Stimulated activated CD4-positive, alpha-beta T cell treated with anti-CD3 and anti-CD28 coated beads, TNF-alpha, amount 100 ng/mL, for 48 hours (primary cell): ENCODE measurements around the gene SHBG.
A peak's percentile ranks its signal among the peaks of the same experiment; 100 is the strongest.

Source experiments
- DNase-seq, 3 donors: peaks; one replicate each; pipeline ENCODE4 v3.0.0-alpha.2; 2020; ENCODE audit warnings: low read depth in 3 of 3

The SHBG gene

DNA sequence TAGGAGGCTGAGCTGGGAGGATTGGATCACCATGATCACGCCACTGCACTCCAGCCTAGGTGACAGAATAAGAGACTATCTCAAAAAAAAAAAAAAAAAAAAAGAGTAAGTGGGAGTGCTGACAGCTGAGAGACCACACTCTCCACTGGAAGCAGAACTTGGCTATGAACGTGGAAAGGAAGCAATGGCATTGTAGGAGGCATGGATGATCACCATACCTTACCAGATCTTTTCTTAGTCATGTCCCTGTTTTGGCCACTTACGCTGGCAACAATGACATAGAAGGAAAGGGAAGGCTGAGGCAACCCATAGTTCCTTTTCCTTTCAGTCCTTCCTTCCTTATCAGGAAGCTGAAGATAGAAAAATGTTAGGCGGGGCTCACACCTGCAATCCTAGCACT, 17.1 kb downstream of the SHBG start:
- DNase-seq = no peak

DNA sequence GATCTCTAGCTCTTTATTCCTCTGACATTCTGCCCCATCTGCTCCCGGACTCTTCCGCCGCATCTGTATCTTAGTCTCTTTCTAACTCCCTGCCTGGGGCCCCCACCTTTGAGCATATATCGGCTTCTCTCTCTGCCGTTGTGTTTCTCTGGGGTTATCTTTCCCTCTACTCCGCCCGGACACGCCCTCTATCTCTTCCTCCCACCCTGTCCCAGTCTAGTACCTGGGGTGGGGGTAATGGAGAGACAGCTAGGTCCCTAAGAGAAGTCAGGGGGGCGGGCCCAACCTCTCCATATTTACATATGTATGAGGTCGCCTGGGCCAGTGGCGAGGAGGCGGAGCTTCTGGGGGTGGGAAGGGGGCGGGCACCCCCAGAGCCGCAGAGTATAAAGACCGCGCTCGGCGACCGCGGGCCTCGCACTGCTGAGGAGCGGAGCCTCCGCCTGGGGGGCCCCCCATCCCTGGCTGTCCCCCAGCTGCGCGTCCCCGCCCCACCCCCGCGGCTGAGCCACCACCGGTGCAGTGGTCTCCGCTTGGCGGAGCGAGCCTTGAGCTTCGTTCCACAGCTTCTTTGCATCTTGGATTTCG, 20.7 kb downstream of the SHBG start, which contains the start of gene ATP1B2:
Gene ATP1B2 (plus strand): TSS at position 418 of the 588 bp plus-strand sequence. CDS start 593 bp downstream, outside the sequence.
- peak; percentile 37 to 69 (median 41) for DNase-seq

DNA sequence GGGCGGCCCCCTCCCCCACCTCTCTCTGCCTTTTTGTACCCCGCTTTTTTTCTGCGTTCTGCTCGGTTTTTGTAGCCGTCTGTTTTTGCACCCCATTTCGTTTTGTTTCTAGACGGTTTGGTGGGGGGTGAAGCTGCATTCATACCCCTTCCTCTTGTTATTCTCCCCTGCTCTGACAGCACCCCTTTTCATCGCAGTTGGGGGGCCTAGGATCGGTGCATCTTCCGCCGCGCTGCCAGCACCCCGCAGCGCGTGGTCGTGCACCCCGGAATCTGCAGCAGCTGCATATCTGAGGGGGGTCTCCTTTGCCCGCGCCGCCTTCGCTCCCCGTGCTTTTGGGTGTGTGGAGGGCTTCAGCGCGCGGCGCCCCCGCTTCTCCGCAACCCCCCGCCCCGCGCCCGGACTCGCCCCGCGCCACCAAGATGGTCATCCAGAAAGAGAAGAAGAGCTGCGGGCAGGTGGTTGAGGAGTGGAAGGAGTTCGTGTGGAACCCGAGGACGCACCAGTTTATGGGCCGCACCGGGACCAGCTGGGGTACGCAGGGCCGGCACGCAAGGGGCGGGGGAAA, 21.2 kb downstream of the SHBG start:
- no peak for DNase-seq

DNA sequence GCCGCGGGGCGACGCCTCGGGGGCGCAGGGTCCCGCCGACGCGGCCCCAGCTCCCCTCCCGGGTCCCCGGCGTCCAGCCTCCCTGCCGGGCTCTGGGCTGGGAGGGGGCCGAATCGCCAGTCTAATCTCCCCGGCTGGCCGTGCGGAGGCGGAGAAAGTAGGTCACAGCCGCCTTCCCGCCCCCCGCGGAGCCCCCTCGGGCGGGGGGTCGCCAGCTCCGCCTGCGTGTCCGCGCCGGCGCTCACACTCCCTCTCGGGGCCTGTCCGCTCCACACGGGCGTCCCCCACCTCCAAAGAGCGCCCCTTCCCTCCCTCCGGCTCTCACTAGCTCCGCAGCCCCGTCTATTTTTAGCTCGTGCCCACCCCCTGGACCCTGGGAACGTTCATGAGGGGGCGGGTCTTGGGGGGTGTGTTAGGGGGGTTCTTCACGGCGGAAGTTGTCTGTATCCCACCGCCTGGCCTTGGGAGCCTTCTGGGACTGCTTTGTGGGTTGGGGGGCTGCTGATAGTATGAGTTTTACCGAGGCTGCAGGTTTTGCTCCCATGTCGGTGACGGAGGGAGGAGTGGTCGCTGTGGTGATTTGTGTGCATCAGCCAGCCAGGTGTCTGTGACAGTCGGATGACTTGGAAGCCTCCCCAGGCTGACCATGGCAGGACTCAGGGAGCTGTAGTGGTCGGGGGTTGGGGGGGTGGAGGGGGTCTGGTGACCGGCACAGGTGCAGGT, 21.9 kb downstream of the SHBG start:
- no peak for DNase-seq

GRCh38 chr17:7652388-7653356, 22.7 kb downstream of the SHBG start:
- DNase-seq = no peak

- no peak for DNase-seq
Measured at GRCh38 chr17:7654832-7655540, 25.1 kb downstream of the SHBG start.

GRCh38 chr17:7655541-7655840, 25.6 kb downstream of the SHBG start:
- DNase-seq = no peak

DNA sequence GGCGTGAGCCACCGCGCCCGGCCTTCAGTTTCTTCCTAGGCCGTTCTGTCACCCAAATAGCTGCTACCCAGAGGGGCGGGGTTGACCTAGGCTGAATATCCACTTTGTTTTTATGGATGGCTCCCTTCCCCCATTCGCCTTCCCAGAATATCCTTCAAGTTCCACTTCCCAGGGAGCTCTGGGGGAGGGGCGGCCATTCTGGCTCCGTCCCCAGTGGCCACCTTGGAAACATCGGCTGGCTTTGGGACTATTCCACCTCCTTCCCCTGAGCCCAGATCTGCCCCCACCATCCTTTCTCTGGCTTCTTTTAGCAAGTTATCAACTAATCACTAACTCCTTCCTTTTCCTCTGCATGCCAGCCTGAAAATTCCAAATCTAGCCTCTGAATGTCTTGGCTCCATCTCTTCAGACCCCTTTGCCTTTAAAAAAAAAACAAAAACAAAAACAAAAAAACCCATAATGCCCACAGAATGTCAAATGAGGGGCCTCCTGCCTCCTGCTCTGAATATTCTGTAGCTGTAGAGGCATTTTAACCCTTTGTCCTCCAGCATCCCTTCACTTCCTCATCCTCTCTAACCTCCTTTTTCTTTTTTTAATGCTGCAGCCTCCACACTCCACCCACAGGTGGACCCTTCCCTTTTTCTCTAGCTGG, 27.1 kb downstream of the SHBG start:
- no peak for DNase-seq

GRCh38 chr17:7667656-7668406, 37.9 kb downstream of the SHBG start:
- DNase-seq = no peak

GRCh38 chr17:7668482-7668881, 38.5 kb downstream of the SHBG start:
- no peak for DNase-seq

GRCh38 chr17:7673239-7673638, 43.3 kb downstream of the SHBG start:
- DNase-seq = peak in 1 of 3 donors; percentile 20

- no peak for DNase-seq
Measured at GRCh38 chr17:7674934-7675333, 45.0 kb downstream of the SHBG start.

GRCh38 chr17:7676533-7676932, 46.6 kb downstream of the SHBG start:
- DNase-seq = no peak

DNA sequence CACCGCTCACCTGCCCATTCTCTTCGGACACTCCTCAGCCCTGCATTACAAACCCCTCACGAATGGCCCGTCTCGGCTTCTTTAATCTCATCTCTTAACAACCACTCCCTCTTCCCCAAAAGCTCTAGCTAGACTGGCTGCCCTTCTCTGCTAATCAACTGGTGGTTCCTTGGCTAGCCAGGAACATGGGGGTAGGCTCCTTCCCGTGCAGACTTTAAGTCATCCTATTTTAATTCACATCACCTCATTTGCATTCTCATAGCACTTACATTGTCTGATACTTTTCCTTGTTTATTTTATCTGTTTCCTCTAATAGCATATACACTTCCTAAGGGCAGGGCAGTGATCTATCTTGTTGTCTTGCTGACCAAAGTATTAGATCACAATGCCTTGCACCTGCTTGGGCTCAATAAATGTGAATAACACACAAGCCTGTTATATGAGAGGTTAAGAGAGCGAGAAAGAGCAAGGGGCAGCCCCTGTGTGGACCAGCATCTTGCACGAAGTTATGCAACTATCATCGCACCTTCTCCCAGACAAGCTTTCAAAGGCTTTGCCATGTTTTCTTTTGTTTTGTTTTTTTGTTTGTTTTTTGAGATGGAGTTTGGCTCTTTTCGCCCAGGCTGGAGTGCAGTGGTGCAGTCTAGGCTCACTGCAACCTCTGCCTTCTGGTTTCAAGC, 47.6 kb downstream of the SHBG start:
- no peak for DNase-seq
